ENCODE measurements around the gene INVS. TPM values are rescaled to one million over a fixed set of nuclear protein-coding genes. Genes with fewer than 3 reads are reported as not detected.
"Not testable (repeated sequence)": the region's sequence is repeated elsewhere in the genome, so short reads cannot be mapped to it uniquely, and the experiment has no call there.

The INVS gene
- total RNA-seq, 1 experiment from 2014 or later, result 15.6 TPM

GRCh38 chr9:100090880-100091279, 8.2 kb upstream of the INVS start:
- H3K36me3 Mint-ChIP-seq (ENCODE audit: insufficient read depth, unreplicated experiment), result no peaks in the 10 kb centered on the region
- H3K4me3 Mint-ChIP-seq (ENCODE audit: unreplicated experiment), result no peak overlapping the region
- CTCF ChIA-PET, result no interaction called here

DNA sequence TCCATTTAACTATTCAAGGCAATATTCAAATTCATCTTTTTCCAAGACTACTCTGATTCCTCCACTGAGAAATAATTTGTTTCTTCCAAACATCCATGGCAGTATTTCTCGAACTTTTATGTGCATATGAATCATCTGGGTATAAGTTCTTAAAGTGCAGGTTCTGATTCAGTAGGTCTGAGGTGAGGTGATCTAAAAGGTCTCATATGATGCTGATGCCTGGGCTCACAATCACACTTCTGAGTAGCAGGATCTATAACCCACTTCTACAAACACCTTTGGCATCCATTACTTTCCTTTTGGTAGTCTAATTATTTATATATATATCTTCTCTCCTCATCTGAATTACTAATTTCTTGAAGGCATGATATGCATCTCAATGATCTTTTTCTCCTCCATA, 7.4 kb upstream of the INVS start:
- no peak for DNase-seq
- POLR2A ChIA-PET, result no interaction called here
- H3K4me3 Mint-ChIP-seq (ENCODE audit: unreplicated experiment), result no peak overlapping the region
- H3K9me3 Mint-ChIP-seq (ENCODE audit: unreplicated experiment), result no peaks in the 10 kb centered on the region
- intact Hi-C loops (cut with micrococcal nuclease; ENCODE audit: unreplicated experiment), result no loop called here
- peaks cover 4% of the 10 kb centered on the region for H3K4me1 Mint-ChIP-seq (ENCODE audit: low read depth, unreplicated experiment)
- H3K36me3 ChIP-seq (ENCODE audit: control insufficient read depth, insufficient read depth, low read length), result no peaks in the 10 kb centered on the region
- H3K4me1 ChIP-seq, result peaks cover 7% of the 10 kb centered on the region; the same call in 1 of the 2 replicates
- TF ChIP-seq CTCF (IDR thresholded peaks at IDR 0.05; ENCODE audit: insufficient read depth in 1 of 2, low read depth in 1 of 2, low read length in 1 of 2, severe bottlenecking in 1 of 2, unreplicated experiment in 1 of 2), result no peak
- no peaks in the 10 kb centered on the region for H3K27me3 Mint-ChIP-seq (ENCODE audit: insufficient read depth, unreplicated experiment)
- H3K4me3 ChIP-seq (ENCODE audit: low read depth, low read length), result no peak overlapping the region
- no peaks in the 10 kb centered on the region for H3K9me3 ChIP-seq
- H3K36me3 Mint-ChIP-seq (ENCODE audit: insufficient read depth, unreplicated experiment), result no peaks in the 10 kb centered on the region
- no peak overlapping the region for H3K27ac Mint-ChIP-seq (ENCODE audit: unreplicated experiment)
- H3K27me3 ChIP-seq (replicated peaks; ENCODE audit: control insufficient read depth, insufficient read depth, low read length), result no peaks in the 10 kb centered on the region
- no TSS peak for BruUV-seq (replicated peaks)
- CTCF ChIA-PET, result no interaction called here

More at GRCh38 chr9:100090880-100091279, 8.2 kb upstream of the INVS start:
- BruUV-seq (replicated peaks), result no TSS peak
- Histone ChIP-seq H3K4me3 (ENCODE audit: low read depth, low read length) (no peak overlapping the region), H3K4me1 (peaks cover 7% of the 10 kb centered on the region; the same call in 1 of the 2 replicates), H3K36me3 (ENCODE audit: control insufficient read depth, insufficient read depth, low read length) (no peaks in the 10 kb centered on the region), H3K9me3 (no peaks in the 10 kb centered on the region), H3K27me3 (replicated peaks; ENCODE audit: control insufficient read depth, insufficient read depth, low read length) (no peaks in the 10 kb centered on the region)
- intact Hi-C loops (cut with micrococcal nuclease; ENCODE audit: unreplicated experiment), result no loop called here
- H3K9me3 Mint-ChIP-seq (ENCODE audit: unreplicated experiment), result no peaks in the 10 kb centered on the region
- POLR2A ChIA-PET, result no interaction called here
- no peak overlapping the region for H3K27ac Mint-ChIP-seq (ENCODE audit: unreplicated experiment)
- no peaks in the 10 kb centered on the region for H3K4me1 Mint-ChIP-seq (ENCODE audit: low read depth, unreplicated experiment)
- H3K27me3 Mint-ChIP-seq (ENCODE audit: insufficient read depth, unreplicated experiment), result no peaks in the 10 kb centered on the region
- TF ChIP-seq CTCF (IDR thresholded peaks at IDR 0.05; ENCODE audit: insufficient read depth in 1 of 2, low read depth in 1 of 2, low read length in 1 of 2, severe bottlenecking in 1 of 2, unreplicated experiment in 1 of 2), result no peak
- DNase-seq, result no peak

DNA sequence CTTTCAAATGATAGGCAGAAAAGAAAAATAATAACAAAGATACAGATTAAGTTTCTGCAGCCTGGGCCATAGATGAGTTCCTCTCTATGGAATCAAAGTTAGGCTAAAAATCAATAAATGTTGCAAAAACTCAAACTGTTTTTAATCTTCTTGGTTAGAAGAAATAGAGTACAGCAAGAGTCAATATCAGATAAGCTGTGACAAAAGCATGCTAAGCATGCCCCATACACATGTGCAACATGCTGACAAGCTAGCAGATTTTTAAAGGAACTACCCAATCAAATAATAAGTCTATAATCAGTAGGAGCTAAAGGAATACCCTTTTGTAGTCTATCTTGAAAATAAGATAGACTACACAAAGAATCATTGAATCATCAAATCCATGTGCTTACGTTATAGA, 7.0 kb upstream of the INVS start:
- CTCF ChIA-PET, result no interaction called here
- DNase-seq, result no peak
- no peaks in the 10 kb centered on the region for H3K27me3 Mint-ChIP-seq (ENCODE audit: insufficient read depth, unreplicated experiment)
- H3K36me3 Mint-ChIP-seq (ENCODE audit: insufficient read depth, unreplicated experiment), result no peaks in the 10 kb centered on the region
- no peaks in the 10 kb centered on the region for H3K9me3 ChIP-seq
- no peak overlapping the region for H3K4me3 Mint-ChIP-seq (ENCODE audit: unreplicated experiment)
- no peaks in the 10 kb centered on the region for H3K36me3 ChIP-seq (ENCODE audit: control insufficient read depth, insufficient read depth, low read length)
- POLR2A ChIA-PET, result no interaction called here
- peaks cover 7% of the 10 kb centered on the region; the same call in 1 of the 2 replicates for H3K4me1 ChIP-seq
- no peaks in the 10 kb centered on the region for H3K27me3 ChIP-seq (replicated peaks; ENCODE audit: control insufficient read depth, insufficient read depth, low read length)
- intact Hi-C loops (cut with micrococcal nuclease; ENCODE audit: unreplicated experiment), result no loop called here
- TF ChIP-seq CTCF (IDR thresholded peaks at IDR 0.05; ENCODE audit: insufficient read depth in 1 of 2, low read depth in 1 of 2, low read length in 1 of 2, severe bottlenecking in 1 of 2, unreplicated experiment in 1 of 2), result no peak
- BruUV-seq (replicated peaks), result no TSS peak
- no peak overlapping the region for H3K4me3 ChIP-seq (ENCODE audit: low read depth, low read length)
- H3K9me3 Mint-ChIP-seq (ENCODE audit: unreplicated experiment), result no peaks in the 10 kb centered on the region
- no peak overlapping the region for H3K27ac Mint-ChIP-seq (ENCODE audit: unreplicated experiment)
- peaks cover 7% of the 10 kb centered on the region for H3K4me1 Mint-ChIP-seq (ENCODE audit: low read depth, unreplicated experiment)

DNA sequence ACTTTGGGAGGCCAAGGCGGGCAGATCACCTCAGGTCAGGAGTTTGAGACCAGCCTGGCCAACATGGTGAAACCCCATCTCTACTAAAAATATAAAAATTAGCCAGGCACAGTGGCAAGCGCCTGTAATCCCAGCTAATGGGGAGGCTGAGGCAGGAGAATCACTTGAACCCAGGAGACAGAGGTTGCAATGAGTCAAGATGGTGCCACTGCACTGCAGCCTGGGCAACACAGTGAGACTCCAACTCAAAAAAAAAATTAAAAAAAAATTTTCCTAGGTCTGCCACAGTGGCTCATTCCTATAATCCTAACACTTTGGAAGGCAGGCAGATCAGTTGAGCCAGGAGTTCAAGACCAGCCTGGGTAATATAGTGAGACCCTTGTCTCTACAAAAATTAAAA, 4.6 kb upstream of the INVS start:
- CTCF ChIA-PET, result not testable (repeated sequence)

More for the DNA sequence above, 4.6 kb upstream of the INVS start:
- H3K36me3 ChIP-seq (ENCODE audit: control insufficient read depth, insufficient read depth, low read length); H3K4me3 Mint-ChIP-seq (ENCODE audit: unreplicated experiment); H3K27me3 Mint-ChIP-seq (ENCODE audit: insufficient read depth, unreplicated experiment); H3K4me3 ChIP-seq (ENCODE audit: low read depth, low read length); POLR2A ChIA-PET; H3K9me3 ChIP-seq; H3K27ac Mint-ChIP-seq (ENCODE audit: unreplicated experiment); H3K4me1 Mint-ChIP-seq (ENCODE audit: low read depth, unreplicated experiment); intact Hi-C loops (cut with micrococcal nuclease; ENCODE audit: unreplicated experiment); H3K27me3 ChIP-seq (replicated peaks; ENCODE audit: control insufficient read depth, insufficient read depth, low read length); BruUV-seq (replicated peaks); H3K9me3 Mint-ChIP-seq (ENCODE audit: unreplicated experiment); DNase-seq: not testable (repeated sequence)
- H3K36me3 Mint-ChIP-seq (ENCODE audit: insufficient read depth, unreplicated experiment), result peaks cover 12% of the 10 kb centered on the region
- peaks cover 14% of the 10 kb centered on the region; the same call in 1 of the 2 replicates for H3K4me1 ChIP-seq

Data from Caco-2 (cell line).